Subcutaneous adipose tissue (tissue), 4 donors: Measurements from ENCODE around the gene ALDH4A1. TPM values are rescaled to one million over a fixed set of nuclear protein-coding genes. Genes with fewer than 3 reads are reported as not detected.

ENCODE experiments used
- total RNA-seq, 4 donors: library from RNA; depleted of rRNA; stranded (reverse); fragments of >200 nt; gene quantifications; one replicate each; pipeline ENCODE4 v1.1.0, GENCODE V29; 2016
- TF ChIP-seq, protein P1 (sequence below): fragments of 450-650 bp; IDR thresholded peaks from one replicate; pipeline ENCODE4 v1.5.1; 2016; ENCODE audit warnings: low read depth, mild to moderate bottlenecking, control low read depth, antibody characterized with exemption, moderate library complexity

ALDH4A1 gene
- total RNA-seq, 4 donors from 2014 or later = 24.1 to 167 (median 49.8) TPM

DNA sequence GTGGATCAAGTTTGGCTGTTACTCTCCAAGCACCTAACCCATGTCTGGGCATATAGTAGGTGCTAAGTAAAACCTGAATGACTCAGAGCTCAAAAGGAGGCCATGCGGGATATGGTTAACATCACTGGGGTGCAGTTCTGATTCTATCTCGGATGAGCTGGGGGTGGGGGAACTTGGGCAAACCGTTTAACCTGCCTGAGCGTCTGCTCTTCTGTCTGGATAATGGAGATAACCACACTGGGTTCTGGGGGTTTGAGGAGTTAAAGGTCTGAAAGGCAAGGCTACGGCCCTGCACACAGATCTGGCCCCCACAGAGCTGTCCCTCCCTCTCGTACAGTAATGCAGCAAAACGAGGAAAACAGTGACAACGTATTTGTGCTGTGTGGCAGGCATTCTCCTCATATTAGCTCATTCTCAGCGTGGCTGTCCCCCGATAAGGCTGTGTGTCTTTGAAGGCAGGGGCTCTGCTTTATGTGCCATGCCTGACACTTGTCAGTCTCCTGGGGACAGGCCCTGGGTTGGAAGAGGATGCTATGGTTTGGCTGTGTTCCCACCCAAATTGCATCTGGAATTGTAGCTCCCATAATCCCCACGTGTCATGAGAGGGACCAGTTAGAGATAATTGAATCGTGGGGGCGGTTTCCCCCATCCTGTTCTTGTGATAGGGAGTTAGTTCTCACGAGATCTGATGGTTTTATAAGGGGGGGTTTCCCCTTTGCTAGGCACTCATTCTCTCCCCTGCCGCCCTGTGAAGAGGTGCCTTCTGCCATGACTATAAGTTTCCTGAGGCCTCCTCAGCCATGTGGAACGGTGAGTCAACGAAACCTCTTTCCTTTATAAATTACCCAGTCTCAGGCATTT lies 6.8 kb upstream of the ALDH4A1 start:
- TF ChIP-seq, protein P1, sequence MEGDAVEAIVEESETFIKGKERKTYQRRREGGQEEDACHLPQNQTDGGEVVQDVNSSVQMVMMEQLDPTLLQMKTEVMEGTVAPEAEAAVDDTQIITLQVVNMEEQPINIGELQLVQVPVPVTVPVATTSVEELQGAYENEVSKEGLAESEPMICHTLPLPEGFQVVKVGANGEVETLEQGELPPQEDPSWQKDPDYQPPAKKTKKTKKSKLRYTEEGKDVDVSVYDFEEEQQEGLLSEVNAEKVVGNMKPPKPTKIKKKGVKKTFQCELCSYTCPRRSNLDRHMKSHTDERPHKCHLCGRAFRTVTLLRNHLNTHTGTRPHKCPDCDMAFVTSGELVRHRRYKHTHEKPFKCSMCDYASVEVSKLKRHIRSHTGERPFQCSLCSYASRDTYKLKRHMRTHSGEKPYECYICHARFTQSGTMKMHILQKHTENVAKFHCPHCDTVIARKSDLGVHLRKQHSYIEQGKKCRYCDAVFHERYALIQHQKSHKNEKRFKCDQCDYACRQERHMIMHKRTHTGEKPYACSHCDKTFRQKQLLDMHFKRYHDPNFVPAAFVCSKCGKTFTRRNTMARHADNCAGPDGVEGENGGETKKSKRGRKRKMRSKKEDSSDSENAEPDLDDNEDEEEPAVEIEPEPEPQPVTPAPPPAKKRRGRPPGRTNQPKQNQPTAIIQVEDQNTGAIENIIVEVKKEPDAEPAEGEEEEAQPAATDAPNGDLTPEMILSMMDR = no peak

DNA sequence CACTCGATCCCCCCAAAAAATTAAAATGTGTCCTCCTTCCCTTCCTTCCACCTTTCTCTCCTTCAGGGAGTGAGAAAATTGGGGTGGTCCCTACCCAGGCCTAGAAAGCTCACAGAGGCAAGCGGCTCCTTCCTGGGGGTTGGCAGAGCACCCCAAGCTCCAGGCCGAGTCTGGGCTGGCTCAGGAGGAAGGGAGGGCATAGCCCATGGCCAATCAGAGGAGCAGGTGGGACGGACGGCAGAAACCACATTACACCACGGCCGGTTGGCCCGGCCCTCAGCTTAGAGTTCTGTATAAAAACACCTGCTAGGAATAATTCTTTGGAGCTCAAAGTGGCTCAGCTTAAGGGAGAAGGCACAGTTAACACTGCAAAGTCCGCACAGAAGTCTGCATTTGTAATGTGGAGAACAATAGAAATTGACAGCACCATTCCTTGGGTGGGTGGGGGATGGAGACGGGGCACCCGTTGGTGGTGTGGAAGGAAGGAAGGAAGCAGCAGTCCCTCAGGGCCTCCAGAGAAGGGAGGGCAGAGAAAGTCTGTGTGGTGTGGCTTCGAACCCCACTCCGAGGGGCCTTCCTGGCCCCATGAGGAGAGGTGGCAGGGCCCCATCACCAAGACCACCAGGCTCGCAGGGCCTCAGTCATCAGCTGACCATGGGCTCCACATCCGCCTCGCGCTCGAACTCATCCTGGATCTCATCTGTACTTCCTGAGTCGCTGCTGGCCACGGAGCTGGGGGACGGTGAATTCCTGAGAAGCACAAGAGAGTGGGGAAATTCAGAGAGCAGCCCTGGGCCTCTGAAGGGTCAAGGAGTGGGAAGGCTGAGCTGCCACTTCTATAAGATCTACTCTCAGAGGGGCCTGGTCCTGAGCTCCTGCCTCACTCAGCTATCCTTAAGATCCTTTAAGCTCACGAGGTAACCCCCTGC lies 5.8 kb upstream of the ALDH4A1 start:
- TF ChIP-seq, protein P1 = no peak

DNA sequence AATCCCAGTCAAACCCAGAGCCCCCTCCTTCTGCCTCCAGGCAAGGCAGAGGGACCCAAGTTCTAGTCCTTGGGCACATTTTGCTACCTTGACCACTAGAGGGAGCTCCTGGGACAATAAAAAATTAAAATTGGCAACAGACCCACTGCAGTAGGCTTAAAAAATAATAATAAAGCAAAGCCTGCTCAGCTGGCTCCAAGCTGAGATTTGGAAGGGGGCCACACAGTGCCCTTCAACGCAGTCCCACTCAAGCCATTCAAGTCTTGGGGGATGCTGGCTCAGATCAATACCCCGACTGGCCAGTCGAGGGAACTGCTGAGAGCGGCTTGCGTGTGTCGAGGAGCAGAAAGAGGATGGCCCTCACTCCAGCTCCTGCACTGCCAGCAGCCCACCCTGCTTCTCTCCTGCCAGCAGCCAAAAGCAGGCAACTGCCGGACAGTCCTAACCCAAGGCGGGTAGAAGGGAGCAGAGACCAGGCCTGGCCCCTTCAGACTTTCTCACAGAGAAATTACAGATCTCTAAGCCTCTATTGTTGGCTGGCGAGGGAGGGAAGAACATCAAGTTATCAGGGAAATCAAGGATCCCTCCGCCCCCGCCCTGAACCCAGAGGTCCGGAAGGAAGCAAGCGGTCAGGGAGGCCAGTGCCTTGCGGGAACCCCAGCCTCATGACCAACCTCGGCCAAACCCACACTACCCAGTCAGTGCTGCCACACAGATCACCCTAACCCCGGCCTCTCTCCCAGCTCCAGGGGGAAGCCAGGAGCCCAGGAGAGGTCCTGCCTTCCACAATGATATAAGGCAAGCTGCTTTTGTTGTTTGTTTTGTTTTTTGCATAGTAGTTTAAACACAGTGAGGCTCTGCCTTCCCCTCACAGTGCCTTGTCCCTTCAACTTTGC lies 4.9 kb upstream of the ALDH4A1 start:
- TF ChIP-seq, protein P1 = no peak

DNA sequence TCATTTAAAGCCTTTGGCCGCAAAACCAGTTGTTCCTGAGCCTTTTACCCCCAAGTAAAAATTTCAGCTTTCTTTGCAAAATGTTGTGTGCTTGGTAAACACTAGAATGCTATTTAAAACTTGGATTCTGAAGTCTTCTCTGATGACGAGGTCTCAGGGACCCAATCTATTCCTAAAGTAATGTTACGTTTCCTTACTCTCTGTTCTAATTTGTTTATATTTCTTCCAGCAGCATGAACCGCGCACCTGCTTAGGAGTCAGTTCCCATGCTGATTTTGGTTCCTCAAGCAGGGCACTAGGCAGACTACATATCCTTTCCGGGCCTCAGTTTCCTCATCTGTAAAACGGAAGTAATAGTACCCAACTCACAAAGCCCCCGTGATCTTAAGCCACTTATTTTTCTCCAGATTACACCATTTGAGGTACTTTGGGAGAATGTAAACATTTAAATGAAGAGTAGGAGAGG lies 969 bp upstream of the ALDH4A1 start:
- TF ChIP-seq, protein P1 = no peak

DNA sequence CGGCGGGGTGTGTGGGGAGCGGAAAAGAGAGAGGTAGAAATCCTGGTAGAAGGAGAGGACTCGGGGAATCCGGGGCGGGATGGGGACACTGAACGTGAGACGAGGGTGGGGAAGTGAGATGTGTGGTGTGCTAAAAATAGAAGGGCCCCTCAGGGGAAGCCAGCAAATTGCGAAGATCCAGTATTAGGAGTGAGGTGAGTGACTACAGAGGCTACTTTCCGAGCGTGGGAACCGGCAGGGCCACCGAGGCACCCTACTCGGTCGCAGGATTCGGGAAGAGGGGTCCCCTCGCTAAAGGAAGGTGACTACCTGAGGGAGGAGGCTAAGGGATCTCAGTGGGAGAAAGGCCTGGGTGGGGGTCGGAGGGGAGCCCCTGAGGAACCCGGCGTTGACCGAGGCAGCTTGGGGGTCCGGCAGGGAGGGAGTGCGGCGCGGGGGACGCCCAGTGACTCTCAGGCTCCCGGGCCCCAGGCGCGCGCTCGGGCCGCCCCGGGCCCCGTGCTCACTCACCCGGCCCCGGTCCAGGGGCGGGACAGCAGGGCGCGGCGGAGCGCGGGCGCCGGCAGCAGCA lies 318 bp downstream of the ALDH4A1 start:
- TF ChIP-seq, protein P1 = no peak

DNA sequence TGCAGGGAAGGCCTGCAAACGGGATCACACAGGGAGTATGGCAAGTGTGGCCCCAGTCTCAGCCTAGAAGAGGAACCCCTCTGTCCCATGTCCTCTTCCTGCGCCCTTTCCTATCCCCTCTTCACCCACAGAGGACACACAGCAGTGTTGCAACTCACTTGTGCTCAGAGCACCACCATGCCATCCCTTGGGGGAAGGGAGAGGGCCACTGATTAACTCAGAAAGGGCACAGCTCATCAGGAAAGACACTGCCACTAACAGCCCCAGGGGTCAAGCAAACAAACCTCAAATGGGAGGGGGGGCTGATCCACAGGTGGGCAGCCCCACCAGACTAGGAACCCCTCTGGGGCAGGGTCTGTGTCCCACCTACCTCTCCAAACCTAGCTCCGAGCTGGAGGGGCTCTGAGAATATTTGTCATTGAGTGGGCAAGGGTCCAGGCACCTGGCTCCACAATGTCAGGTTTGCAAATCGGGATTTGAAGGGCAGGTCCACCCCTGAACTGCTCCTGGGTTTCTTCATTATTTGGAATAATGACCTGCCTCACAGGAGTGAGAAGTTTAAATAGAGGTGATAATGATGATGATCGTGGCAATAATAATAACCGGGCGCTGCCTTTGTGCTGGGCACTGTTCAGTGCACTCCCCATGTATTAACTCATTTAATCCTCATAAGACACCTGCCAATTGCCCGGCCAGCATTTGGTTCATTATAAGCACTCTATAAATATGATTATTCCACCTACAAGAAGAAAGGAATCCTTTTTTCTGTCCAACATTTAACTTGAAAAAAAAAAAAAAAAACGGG lies 1.0 kb downstream of the ALDH4A1 start:
- TF ChIP-seq, protein P1 = no peak
